ENCODE results near the gene ANKRD13A.
"Not testable (repeated sequence)": the region's sequence is repeated elsewhere in the genome, so short reads cannot be mapped to it uniquely, and the experiment has no call there.

DNA sequence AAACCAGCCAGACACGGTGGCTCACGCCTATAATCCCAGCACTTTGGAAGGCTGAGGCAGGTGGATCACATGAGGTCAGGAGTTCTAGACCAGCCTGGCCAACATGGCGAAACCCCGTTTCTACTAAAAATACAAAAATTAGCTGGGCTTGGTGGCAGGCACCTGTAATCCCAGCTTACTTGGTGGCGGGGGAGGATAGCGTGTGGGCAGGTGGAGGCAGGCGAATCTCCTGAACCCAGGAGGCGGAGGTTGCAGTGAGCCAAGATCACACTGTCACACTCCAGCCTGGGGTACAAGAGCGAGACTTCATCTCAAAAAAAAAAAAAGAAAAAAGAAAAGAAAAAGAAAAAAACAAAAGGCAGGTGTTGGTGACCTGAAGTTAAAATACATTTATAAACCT lies 73.4 kb downstream of the ANKRD13A start:
- TF ChIP-seq, protein P1, sequence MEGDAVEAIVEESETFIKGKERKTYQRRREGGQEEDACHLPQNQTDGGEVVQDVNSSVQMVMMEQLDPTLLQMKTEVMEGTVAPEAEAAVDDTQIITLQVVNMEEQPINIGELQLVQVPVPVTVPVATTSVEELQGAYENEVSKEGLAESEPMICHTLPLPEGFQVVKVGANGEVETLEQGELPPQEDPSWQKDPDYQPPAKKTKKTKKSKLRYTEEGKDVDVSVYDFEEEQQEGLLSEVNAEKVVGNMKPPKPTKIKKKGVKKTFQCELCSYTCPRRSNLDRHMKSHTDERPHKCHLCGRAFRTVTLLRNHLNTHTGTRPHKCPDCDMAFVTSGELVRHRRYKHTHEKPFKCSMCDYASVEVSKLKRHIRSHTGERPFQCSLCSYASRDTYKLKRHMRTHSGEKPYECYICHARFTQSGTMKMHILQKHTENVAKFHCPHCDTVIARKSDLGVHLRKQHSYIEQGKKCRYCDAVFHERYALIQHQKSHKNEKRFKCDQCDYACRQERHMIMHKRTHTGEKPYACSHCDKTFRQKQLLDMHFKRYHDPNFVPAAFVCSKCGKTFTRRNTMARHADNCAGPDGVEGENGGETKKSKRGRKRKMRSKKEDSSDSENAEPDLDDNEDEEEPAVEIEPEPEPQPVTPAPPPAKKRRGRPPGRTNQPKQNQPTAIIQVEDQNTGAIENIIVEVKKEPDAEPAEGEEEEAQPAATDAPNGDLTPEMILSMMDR (IDR thresholded peaks at IDR 0.05), result not testable (repeated sequence)
- not testable (repeated sequence) for TF ChIP-seq POLR2A (IDR thresholded peaks at IDR 0.05); EP300 (IDR thresholded peaks at IDR 0.05; ENCODE audit: low read depth)

All from transverse colon (tissue), 3 donors.